COLO829 (cell line): ENCODE results near the gene SYT9.

ENCODE experiments used
- DNase-seq: peaks from one replicate; pipeline ENCODE4 v3.0.0; 2012; ENCODE audit warnings: low spot score

Gene SYT9

DNA sequence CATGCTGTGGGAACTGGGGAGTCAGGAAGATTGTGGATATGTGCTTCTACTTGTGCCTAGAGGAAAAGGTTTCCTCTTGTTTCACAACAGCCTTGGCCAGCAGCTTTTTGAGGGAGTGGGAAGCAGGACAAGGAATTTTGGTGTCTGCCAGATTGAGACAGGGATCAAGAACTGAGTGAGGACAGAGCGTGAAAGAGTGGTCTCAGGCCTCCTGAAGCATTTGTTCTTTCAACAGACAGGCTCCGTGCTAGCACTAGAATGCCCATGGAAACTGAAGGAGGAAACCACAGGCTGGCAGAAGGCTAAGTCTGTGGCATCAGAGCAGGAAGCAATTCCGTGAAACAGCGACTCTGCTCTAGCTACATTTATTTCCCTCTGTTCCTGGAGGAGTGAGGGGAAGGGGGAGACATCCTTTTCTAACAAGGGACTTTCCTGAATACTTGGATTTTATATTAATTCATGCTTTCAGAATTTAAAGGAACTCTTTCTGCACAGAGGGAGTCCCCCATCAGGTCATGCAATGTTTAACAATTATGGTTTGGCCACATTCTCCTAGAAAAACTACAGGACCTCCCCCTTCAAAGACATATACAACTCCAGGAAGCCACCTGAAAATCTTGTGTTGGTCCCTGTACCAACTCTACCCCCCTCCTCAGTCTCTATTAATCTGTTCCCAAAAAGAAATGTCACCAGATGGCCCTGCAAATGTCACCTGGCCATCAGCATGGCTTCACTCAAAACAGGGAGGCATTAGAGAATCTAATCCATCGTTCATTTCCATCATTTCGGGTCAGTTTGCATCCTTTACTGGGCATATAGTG, 96.1 kb downstream of the SYT9 start:
- no peak for DNase-seq

GRCh38 chr11:7348432-7349304, 97.0 kb downstream of the SYT9 start:
- DNase-seq = no peak

- DNase-seq = no peak
Measured at GRCh38 chr11:7351228-7351627, 99.5 kb downstream of the SYT9 start.

- DNase-seq = peak; percentile 33
Measured at GRCh38 chr11:7353100-7353499, 101.4 kb downstream of the SYT9 start.

GRCh38 chr11:7364660-7365059, 113.0 kb downstream of the SYT9 start:
- DNase-seq = no peak

- DNase-seq = no peak
Measured at GRCh38 chr11:7367803-7368202, 116.1 kb downstream of the SYT9 start.

DNA sequence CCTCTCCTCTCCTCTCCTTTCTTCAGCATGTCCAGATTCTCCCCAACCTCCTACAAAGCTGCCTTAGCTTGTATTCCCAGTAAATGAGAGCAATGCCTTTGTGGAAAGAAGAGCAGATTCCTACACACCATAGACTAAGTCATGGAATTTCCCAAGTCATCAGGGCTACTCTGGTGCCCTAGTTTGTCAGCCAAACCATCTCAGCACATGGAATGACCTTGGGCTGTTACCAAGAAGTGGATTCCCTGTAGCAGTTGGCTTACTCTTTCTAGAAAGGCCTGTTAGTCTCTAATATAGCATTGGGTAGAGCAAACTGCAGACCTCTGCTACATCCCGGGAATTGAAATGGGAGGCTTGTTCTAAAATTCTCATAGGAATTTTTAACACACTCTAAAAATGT, 124.7 kb downstream of the SYT9 start:
- DNase-seq = no peak

GRCh38 chr11:7381937-7382336, 130.2 kb downstream of the SYT9 start:
- DNase-seq = no peak

DNA sequence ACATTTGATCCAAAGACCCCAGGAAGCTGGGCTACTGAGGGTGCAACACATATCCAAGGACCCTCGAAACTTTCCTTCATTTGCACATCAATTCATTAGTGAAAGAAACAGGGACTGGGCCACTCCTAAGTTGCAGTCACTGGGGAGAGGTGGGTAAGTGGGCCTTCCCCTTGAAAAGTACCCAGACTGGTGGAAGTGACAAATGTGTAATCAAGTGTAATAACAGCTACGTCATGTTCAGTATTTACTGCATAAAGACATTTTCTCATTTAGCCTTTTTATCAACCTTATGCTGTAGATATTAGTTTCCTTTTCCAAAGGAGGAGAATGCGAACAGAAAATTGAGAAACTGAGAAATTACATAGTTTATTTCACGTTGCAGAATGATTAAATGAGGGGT, 131.7 kb downstream of the SYT9 start:
- no peak for DNase-seq

- DNase-seq = no peak
Measured at GRCh38 chr11:7384691-7385090, 133.0 kb downstream of the SYT9 start.

DNA sequence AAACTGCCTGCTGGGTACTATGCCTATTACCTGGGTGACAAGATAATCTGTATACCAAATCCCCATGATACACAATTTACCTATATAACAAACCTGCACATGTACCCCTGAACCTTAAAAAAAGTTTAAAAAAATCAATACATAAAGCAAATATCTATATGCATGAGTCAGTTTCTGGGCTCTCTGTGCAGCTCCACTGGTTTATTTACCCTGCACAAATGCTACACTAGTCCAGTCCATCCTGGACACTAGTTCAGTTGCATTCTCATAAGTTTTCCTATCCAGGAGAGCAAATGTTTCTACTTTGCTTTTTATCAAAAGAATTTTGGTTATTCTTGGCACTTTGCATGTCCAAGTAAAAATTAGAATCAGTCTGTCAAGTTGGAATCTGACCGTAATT, 133.8 kb downstream of the SYT9 start:
- DNase-seq = no peak

DNA sequence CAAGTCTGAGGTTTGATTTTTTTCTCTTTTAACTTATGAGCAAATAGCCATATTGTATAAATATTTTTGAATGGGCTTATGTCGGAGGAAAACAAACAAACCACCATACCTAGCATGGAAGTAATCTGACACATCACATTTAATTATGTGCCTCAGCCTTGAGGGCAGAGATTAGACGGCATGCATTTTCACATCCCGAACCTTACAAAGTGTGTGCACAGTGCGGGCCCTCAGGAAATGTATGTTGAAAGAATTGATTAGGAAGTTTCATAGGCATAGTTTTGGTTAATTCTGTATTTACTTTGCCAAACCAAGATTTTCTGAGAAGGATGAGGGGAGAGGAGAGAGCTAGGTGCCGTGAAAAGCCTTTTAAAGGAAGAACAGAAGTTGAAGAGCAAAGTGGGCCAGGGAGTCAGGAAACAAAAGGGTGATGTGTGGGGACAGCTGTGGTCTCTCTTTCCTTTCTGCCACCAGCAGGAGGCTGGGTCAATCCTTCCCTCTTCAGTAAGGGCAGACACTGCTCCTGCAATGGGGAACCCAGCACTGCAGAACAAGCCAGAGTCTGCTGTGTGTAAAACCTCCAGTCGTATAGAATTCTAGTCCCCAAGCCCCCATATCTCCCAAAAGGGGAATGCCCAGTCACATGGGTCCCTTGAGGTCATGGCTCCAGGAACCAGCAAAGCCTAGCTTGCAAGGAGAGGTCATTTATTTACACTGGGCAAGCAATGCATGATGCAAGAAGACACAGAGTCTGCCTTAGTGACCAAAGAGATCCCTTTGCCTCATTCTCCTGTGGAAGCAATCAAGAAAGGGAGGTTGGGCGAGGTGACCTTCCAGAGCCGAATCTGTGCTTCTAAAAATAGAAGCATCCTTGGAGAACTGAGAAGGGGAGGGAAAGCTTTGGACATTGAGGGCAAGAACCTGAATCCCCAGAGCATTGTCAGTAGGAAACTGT, 162.5 kb downstream of the SYT9 start:
- no peak for DNase-seq

DNA sequence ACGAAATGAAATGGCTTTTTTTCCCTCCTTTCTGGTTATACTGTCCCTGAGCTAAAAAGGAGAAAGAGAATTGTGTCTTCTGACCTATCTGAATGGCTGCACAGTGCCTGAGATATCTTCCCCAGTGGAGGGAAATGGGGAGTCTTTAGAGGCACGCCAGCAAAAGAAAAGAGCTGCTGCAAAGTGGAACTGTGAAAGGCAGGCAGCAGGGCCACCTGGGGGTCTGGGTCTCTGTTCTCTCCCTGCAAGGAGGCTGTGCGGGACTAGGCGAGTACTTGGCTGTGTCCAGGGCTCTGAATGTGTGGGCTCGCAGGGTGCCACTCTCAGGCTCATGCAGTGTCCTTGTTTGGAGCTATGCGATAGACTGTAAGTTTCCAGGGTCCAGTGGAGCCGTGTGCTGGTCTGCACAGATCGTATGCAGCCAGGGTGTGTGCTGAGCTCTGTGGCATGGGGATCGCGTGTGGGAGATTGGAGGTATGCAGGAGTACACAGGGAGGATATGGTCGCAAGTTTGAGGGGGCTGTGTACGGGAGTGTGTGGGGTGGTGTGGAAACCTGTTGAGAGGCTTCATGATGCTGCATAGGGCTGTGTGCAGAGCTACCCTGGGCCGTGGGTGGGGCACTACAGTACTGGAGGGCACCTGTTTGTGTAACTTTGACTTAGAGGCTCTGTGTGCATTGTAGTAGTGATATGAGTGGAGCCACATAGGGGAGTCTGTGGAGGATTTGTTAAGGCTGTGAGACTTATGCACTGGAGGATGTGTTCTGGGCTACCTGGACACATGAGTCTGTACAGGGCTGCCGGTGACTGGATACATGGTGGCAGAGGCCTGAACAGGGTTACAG, 163.5 kb downstream of the SYT9 start:
- DNase-seq = no peak

DNA sequence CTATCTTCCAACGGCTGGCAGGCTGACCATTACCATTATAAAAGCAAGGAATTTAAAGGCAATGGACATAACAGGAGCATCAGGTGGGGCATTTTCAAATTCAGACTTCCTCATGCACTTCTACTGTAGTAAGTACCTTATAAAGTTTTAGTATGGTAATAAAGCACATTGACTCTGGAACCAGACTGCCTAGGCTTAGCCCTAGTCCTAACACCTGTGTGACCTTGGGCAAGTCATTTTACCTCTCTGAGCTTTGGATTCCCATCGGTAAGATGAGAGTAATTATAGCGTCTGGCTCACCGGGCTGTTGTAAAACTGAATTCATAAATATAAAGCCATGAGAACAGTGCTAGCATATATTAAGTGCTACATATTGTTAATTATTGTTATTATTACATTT, 164.4 kb downstream of the SYT9 start:
- no peak for DNase-seq

GRCh38 chr11:7417328-7417727, 165.6 kb downstream of the SYT9 start:
- no peak for DNase-seq

- DNase-seq = no peak
Measured at GRCh38 chr11:7418061-7418460, 166.4 kb downstream of the SYT9 start.

DNA sequence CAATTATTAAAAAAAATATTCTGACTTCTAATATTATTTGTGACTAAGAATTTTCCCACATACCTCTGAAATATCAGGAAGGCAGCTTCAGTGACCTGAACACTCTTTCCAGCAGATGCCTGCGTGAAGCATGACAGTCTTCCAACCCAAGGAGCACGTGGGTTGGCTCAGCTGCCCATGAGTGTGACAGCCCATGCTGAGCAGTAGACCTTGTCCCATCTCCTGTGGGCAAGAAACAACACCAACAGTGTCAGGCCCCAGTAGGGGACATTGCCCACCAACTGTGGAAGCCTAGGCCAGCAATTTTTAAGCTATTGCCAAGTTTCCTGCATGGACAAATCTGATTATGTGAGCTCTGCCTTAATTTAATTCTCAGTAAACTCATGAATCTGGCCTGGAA, 167.2 kb downstream of the SYT9 start:
- DNase-seq = no peak

DNA sequence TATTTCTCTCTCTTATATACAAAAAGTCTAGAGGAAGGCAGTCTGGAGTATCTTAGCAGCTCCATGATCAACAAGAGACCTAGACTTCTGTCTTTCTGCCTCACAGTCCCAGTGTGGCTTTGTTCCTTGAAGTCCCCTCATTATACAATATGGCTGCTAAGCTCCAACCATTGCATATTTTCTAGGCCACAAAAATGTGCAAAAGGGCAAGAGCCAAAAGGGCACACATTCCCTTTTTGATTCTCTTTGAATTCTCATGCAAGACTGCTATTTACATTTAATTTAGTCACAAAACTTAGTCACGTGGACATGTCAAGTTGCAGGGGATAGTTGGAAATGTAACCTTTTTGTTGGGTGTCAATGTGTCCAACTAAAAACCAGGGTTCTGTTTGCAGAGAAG, 169.4 kb downstream of the SYT9 start:
- no peak for DNase-seq

- no peak for DNase-seq
Measured at GRCh38 chr11:7422544-7423331, 171.0 kb downstream of the SYT9 start.

- no peak for DNase-seq
Measured at GRCh38 chr11:7423946-7424345, 172.2 kb downstream of the SYT9 start.
